K562 (cell line): ENCODE results near the gene RDH16. TPM values are rescaled to one million over a fixed set of nuclear protein-coding genes. Genes with fewer than 3 reads are reported as not detected.

Source experiments
- FOXP4 ChIP-seq: sonication (generic); formaldehyde crosslinking; IDR thresholded peaks from 2 replicates; pipeline ENCODE4 v1.8.0; 2022; ENCODE audit warnings: mild to moderate bottlenecking, missing genetic modification reagents, borderline replicate concordance
- HEY1 ChIP-seq: fragments of 250-450 bp; sonication (Bioruptor Pico); IDR thresholded peaks from 2 replicates; pipeline ENCODE4 v1.5.0; 2020; ENCODE audit warnings: mild to moderate bottlenecking, moderate library complexity, borderline replicate concordance
- NFIX ChIP-seq: fragments of 250-450 bp; sonication (Bioruptor Pico); IDR thresholded peaks from 2 replicates; pipeline ENCODE4 v1.4.0; 2020; ENCODE audit warnings: low read depth, mild to moderate bottlenecking, moderate library complexity
- NR3C1 ChIP-seq: sonication (generic); formaldehyde crosslinking; IDR thresholded peaks from 2 replicates; pipeline ENCODE4 v1.8.1; 2022; ENCODE audit warnings: missing genetic modification reagents
- OTX1 ChIP-seq: fragments of 450-650 bp; formaldehyde crosslinking; IDR thresholded peaks from 2 replicates; pipeline ENCODE4 v1.4.0; 2022; ENCODE audit warnings: mild to moderate bottlenecking
- PHTF2 ChIP-seq: fragments of 250-450 bp; sonication (Bioruptor Pico); IDR thresholded peaks from 2 replicates; pipeline ENCODE4 v1.5.0; 2021; ENCODE audit warnings: mild to moderate bottlenecking
- PURB ChIP-seq: sonication (generic); formaldehyde crosslinking; IDR thresholded peaks from 2 replicates; pipeline ENCODE4 v1.9.0; 2021; ENCODE audit warnings: low read depth, mild to moderate bottlenecking, missing genetic modification reagents
- ZNF121 ChIP-seq: sonication (generic); formaldehyde crosslinking; conservative IDR thresholded peaks from 2 replicates; pipeline ENCODE4 v1.8.0; 2022; ENCODE audit warnings: missing genetic modification reagents
- ZNF274 ChIP-seq: IDR thresholded peaks from 2 replicates; pipeline ENCODE4 v1.6.1; 2011; ENCODE audit warnings: low read depth, mild to moderate bottlenecking, low read length, moderate library complexity, borderline replicate concordance
- ZNF561 ChIP-seq: fragments of 450-650 bp; formaldehyde crosslinking; conservative IDR thresholded peaks from 2 replicates; pipeline ENCODE4 v1.4.0; 2020; ENCODE audit warnings: mild to moderate bottlenecking, moderate library complexity
- ZNF75A ChIP-seq: fragments of 450-650 bp; formaldehyde crosslinking; IDR thresholded peaks from 2 replicates; pipeline ENCODE4 v1.4.0; 2020; ENCODE audit warnings: mild to moderate bottlenecking
- polyA plus RNA-seq, 8 experiments: library from polyadenylated mRNA; depleted of rRNA in 4 of 8; stranded (reverse) in 5 of 8; unstranded in 3 of 8; fragments of >200 nt; fragmentation: Nextera tagmentation in 2 of 8; fragmentation: Illumina TruSeq in 1 of 8; extraction: Ambion mirVana in 2 of 8; extraction: Trizol in 1 of 8; gene quantifications; 2 replicates each; pipeline versions ENCODE4 v1.2.1 to v1.2.3, GENCODE V29; 2011 to 2014; ENCODE audit warnings: inconsistent platforms in 1 of 8, missing spikeins in 1 of 8
- total RNA-seq, 7 experiments: library from RNA; depleted of rRNA in 6 of 7; stranded (reverse); fragments of >200 nt in 6 of 7; fragmentation: Illumina TruSeq in 2 of 7; extraction: Trizol in 2 of 7; gene quantifications; 2 replicates each; pipeline versions ENCODE4 v1.2.1 to v1.2.3, GENCODE V29; 2011 to 2021; ENCODE audit warnings: low replicate concordance in 1 of 7
- TF ChIP-seq, protein P1 (sequence below): sonication (generic); formaldehyde crosslinking; IDR thresholded peaks from 2 replicates; pipeline ENCODE4 v1.8.0; 2022; ENCODE audit warnings: missing genetic modification reagents, mild to moderate bottlenecking, borderline replicate concordance
- TF ChIP-seq, protein P2 (sequence below): sonication (generic); IDR thresholded peaks from 2 replicates; pipeline ENCODE4 v1.6.1; 2016

The RDH16 gene
- total and polyA plus RNA-seq, 9 of the 15 experiments (the other 6 are each of a cell fraction or from before 2014, with no cell fraction given), result 0.11 to 0.52 (median 0.22) TPM; not detected in 1

DNA sequence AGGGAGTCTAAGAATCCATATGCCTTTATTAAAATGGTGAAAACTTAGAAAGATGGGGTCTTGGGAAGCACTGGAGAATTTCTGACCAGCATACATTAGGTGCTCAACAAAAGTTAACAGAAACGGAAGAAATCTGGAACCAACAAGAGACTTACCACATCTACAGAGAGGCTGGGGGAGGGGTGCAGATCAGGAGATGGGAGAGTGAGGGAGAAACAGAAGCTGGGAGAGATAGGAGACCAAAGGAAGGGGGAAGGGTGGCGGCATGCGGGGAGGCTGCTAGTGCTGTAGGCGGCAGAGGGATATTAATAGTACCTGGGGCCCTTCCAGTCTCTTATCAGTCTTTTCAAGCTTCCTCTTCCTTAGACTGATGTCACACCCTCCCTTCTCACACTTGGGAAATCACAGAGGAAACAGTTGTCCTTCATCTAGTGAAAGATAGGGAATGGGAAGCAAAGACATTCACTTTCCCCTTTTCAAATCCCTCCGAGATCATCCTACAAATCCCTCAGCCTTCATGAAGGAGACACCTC, 30.9 kb upstream of the RDH16 start (continued):
- TF ChIP-seq, protein P1, sequence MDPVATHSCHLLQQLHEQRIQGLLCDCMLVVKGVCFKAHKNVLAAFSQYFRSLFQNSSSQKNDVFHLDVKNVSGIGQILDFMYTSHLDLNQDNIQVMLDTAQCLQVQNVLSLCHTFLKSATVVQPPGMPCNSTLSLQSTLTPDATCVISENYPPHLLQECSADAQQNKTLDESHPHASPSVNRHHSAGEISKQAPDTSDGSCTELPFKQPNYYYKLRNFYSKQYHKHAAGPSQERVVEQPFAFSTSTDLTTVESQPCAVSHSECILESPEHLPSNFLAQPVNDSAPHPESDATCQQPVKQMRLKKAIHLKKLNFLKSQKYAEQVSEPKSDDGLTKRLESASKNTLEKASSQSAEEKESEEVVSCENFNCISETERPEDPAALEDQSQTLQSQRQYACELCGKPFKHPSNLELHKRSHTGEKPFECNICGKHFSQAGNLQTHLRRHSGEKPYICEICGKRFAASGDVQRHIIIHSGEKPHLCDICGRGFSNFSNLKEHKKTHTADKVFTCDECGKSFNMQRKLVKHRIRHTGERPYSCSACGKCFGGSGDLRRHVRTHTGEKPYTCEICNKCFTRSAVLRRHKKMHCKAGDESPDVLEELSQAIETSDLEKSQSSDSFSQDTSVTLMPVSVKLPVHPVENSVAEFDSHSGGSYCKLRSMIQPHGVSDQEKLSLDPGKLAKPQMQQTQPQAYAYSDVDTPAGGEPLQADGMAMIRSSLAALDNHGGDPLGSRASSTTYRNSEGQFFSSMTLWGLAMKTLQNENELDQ (CRISPR knock-in tag), result no peak
- TF ChIP-seq ZNF121 (CRISPR knock-in tag) (no peak), FOXP4 (CRISPR knock-in tag) (no peak), ZNF75A (CRISPR knock-in tag) (no peak), NFIX (CRISPR knock-in tag) (no peak), HEY1 (CRISPR knock-in tag) (no peak), ZNF561 (no peak), PHTF2 (CRISPR knock-in tag) (no peak), ZNF274 (peak; percentile 76; the same call in 1 of the 2 replicates), OTX1 (CRISPR knock-in tag) (peak; percentile 89; the same call in 1 of the 2 replicates), NR3C1 (CRISPR knock-in tag) (no peak), PURB (CRISPR knock-in tag) (no peak)
- TF ChIP-seq, protein P2, sequence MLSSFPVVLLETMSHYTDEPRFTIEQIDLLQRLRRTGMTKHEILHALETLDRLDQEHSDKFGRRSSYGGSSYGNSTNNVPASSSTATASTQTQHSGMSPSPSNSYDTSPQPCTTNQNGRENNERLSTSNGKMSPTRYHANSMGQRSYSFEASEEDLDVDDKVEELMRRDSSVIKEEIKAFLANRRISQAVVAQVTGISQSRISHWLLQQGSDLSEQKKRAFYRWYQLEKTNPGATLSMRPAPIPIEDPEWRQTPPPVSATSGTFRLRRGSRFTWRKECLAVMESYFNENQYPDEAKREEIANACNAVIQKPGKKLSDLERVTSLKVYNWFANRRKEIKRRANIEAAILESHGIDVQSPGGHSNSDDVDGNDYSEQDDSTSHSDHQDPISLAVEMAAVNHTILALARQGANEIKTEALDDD, result peak; percentile 76
